ENCODE measurements around the gene SBNO2.
"Not testable (repeated sequence)": the region's sequence is repeated elsewhere in the genome, so short reads cannot be mapped to it uniquely, and the experiment has no call there.

SBNO2 gene

DNA sequence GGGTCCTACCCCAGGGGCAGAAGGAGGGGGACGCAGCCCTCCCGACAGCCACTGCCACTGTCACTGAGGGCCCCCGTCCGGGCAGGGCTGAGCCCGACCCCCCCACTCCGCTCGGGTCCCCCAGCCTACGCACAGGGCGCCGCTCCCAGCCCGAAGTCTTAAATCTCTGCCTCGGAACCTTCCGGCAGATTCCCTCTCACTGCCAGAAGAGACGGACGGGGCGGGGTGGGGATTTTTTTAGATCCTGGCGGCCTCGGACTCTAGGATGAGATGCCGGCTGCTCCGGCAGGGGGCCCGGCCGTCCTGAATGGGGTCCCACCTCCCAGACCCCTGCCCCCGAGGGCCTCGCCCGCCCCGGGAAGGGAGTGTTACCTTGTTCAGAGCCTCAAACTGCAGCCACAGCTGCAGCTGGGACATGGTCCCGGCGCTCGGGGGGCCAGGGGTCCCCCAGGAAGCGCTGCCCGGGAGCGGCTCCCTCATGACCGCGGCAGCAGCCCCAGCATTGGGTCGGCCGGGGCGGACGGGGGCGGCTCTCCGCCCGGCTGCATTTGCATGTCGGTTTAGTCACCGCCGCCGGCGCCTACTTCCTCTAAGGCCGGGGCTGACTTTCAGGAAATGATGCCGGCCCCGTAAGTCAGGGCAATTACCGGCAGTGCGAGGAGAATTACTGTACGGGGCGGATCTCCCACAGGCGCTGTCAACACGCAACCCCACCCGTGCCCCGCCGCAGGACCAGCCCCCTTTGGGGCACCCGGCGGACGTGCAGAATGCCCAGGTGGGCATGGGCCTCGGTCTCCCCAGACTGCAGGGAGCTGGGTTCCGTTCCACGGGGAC lies 42.1 kb downstream of the SBNO2 start:
- DNase-seq (ENCODE audit: low spot score): peak; percentile 91
- TF ChIP-seq CTCF (IDR thresholded peaks at IDR 0.05): no peak
- Histone ChIP-seq H3K27ac (peak overlapping the region; percentile 69 to 94), H3K4me3 (peak overlapping the region; percentile 76)

DNA sequence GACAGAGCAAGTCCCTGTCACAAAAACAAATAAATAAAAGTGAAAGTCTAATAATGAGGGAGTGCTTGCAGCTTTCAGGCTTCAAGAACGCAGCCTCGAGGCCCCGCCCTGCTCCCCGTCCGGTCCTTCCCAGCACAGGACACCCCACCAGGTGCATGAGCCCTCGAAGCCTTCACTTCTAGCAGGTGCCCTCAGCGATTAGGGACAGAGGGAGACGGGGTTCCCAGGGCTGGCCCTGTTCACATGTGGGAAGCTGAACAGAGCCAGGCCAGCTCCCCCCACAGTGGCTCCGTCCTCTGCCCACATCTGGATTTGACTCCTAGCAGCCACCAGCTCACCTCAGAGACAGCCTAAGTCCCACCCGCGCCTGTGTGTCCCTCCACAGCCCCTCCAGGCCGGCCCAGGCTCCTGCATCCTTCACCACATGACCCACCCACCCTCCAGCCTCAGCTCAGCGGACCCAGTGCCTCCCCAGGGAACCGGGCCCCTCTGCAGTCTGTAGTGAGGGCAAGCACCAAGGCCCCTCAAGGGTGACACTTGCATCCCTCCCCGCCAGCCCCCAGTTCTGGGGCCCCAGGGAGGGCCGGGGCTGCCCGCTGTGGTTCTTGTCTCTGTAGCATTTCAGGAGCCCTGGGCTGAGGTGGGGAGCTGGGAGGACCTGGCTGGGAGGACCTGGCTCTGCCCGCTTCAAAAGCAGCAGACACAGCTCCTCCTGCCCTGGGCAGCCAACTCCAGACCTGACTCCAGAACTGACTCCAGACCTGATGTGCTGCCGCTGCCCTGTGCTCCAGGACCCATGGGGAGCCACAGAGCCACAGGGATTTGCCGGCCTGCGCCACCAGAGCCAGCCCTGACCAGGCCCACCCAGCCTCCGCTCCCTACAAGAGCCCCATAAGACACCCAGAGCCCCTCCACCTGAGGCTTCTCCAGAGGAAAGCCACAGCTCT lies 43.0 kb downstream of the SBNO2 start:
- H3K4me3 ChIP-seq: peak overlapping the region; percentile 76
- no peak for TF ChIP-seq CTCF (IDR thresholded peaks at IDR 0.05)
- no peak for DNase-seq (ENCODE audit: low spot score)
- peak overlapping the region; percentile 69 to 94 for H3K27ac ChIP-seq

- Histone ChIP-seq H3K4me3 (peak overlapping the region; percentile 1), H3K27ac (no peak overlapping the region)
- no peak for TF ChIP-seq CTCF (IDR thresholded peaks at IDR 0.05)
- no peak for DNase-seq (ENCODE audit: low spot score)
These were observed 44.5 kb downstream of the SBNO2 start for GRCh38 chr19:1129535-1129934.

DNA sequence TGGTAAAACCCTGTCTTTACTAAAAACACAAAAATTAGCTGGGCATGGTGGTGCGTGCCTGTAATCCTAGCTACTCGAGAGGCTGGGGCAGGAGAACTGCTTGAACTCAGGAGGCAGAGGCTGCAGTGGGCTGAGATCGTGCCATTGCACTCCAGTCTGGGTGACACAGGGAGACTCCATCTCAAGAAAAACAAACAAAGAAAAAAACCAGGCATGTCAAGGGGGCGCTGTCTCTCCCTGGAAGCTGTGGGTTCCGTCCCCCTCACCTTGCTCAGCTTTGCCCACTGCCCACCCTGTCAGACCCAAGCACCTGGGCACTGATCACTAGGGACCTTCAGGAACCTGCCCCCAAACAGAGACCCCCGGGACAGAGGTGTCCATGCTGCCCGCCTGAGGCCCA lies 45.0 kb downstream of the SBNO2 start:
- H3K27ac ChIP-seq; DNase-seq (ENCODE audit: low spot score); H3K4me3 ChIP-seq: not testable (repeated sequence)

DNA sequence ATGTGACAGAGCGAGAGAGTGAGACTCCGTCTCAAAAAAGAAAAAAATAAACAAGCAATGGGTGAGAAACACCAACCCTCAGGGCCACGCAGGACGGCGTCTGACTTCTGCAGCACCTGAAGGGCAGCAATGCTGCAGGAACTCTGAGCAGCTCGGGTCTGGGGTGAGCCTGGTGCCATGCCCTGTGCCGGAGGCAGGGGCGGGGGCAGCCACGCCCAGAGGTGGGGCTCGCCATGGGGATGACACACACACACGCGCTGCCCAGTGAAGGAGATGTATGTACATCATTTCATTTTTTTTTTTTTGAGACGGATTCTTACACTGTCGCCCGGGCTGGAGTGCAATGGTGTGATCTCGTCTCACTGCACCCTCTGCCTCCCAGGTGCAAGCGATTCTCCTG lies 46.0 kb downstream of the SBNO2 start:
- Histone ChIP-seq H3K27ac (no peak overlapping the region), H3K4me3 (no peak overlapping the region)
- no peak for TF ChIP-seq CTCF (IDR thresholded peaks at IDR 0.05)
- no peak for DNase-seq (ENCODE audit: low spot score)

GRCh38 chr19:1126984-1127760 lies 46.9 kb downstream of the SBNO2 start:
- DNase-seq (ENCODE audit: low spot score): no peak
- no peak for TF ChIP-seq CTCF (IDR thresholded peaks at IDR 0.05)
- H3K4me3 ChIP-seq: no peak overlapping the region
- H3K27ac ChIP-seq: peak overlapping the region in 1 of 2 donors; percentile 5
